WI38 (cell line): ENCODE results near the gene RUNX2.

Experiments used
- H3K4me3 ChIP-seq: 2 replicates; pipeline ENCODE4 v1.5.1; 2011; ENCODE audit warnings: low read depth, mild to moderate bottlenecking, control low read depth, low read length
- CTCF ChIP-seq: IDR thresholded peaks from 2 replicates; pipeline ENCODE4 v1.5.1; 2012; ENCODE audit warnings: low read depth, mild to moderate bottlenecking, control low read depth, low read length

Gene RUNX2

GRCh38 chr6:45610374-45610773 is 282.2 kb downstream of the RUNX2 start:
- TF ChIP-seq CTCF = no peak
- H3K4me3 ChIP-seq = no peak overlapping the region

GRCh38 chr6:45610832-45611231 is 282.7 kb downstream of the RUNX2 start:
- no peak for TF ChIP-seq CTCF
- no peak overlapping the region for H3K4me3 ChIP-seq

- no peak for TF ChIP-seq CTCF
- no peak overlapping the region for H3K4me3 ChIP-seq
Measured at GRCh38 chr6:45611491-45611890, 283.4 kb downstream of the RUNX2 start.

GRCh38 chr6:45613656-45614055 is 285.5 kb downstream of the RUNX2 start:
- H3K4me3 ChIP-seq = no peak overlapping the region
- TF ChIP-seq CTCF = no peak

GRCh38 chr6:45614488-45615285 is 286.6 kb downstream of the RUNX2 start:
- TF ChIP-seq CTCF = no peak
- no peak overlapping the region for H3K4me3 ChIP-seq

GRCh38 chr6:45616209-45616608 is 288.1 kb downstream of the RUNX2 start:
- no peak for TF ChIP-seq CTCF
- no peak overlapping the region for H3K4me3 ChIP-seq

- no peak for TF ChIP-seq CTCF
- H3K4me3 ChIP-seq = no peak overlapping the region
Measured at GRCh38 chr6:45617441-45617840, 289.3 kb downstream of the RUNX2 start.
